Skeletal muscle satellite cell (primary cell): ENCODE measurements around the gene SLC25A31.

Experiments used
- H3K27me3 ChIP-seq: 2 replicates; pipeline ENCODE4 v1.7.0; 2013; ENCODE audit warnings: low read length; ENCODE audit not compliant: control insufficient read depth, insufficient read depth
- H3K36me3 ChIP-seq: 2 replicates; pipeline ENCODE4 v1.7.0; 2013; ENCODE audit warnings: mild to moderate bottlenecking, control low read depth, low read length; ENCODE audit not compliant: insufficient read depth
- H3K4me1 ChIP-seq: 2 replicates; pipeline ENCODE4 v1.7.0; 2013; ENCODE audit warnings: low read length; ENCODE audit not compliant: control insufficient read depth, insufficient read depth
- H3K4me2 ChIP-seq: 2 replicates; pipeline ENCODE4 v1.7.0; 2013; ENCODE audit warnings: mild to moderate bottlenecking, low read length
- H3K4me3 ChIP-seq: 2 replicates; pipeline ENCODE4 v1.7.0; 2013; ENCODE audit warnings: low read length
- H3K9ac ChIP-seq: 2 replicates; pipeline ENCODE4 v1.7.0; 2013; ENCODE audit warnings: mild to moderate bottlenecking, low read depth, low read length, moderate library complexity
- H3K9me3 ChIP-seq: replicated peaks from 2 replicates; pipeline ENCODE4 v1.7.0; 2013; ENCODE audit warnings: mild to moderate bottlenecking, control low read depth, low read length

SLC25A31 gene

GRCh38 chr4:127741247-127741646 is 11.0 kb downstream of the SLC25A31 start:
- Histone ChIP-seq H3K4me2 (no peak overlapping the region), H3K4me3 (no peak overlapping the region), H3K27me3 (no peaks in the 10 kb centered on the region), H3K9me3 (no peaks in the 10 kb centered on the region), H3K36me3 (no peaks in the 10 kb centered on the region), H3K9ac (no peak overlapping the region), H3K4me1 (no peaks in the 10 kb centered on the region)

- H3K9ac ChIP-seq: no peak overlapping the region
- no peaks in the 10 kb centered on the region for H3K36me3 ChIP-seq
- H3K9me3 ChIP-seq: no peaks in the 10 kb centered on the region
- no peaks in the 10 kb centered on the region for H3K27me3 ChIP-seq
- H3K4me3 ChIP-seq: no peak overlapping the region
- no peaks in the 10 kb centered on the region for H3K4me1 ChIP-seq
- H3K4me2 ChIP-seq: no peak overlapping the region
Observed at GRCh38 chr4:127747883-127748282, 17.7 kb downstream of the SLC25A31 start.

GRCh38 chr4:127748957-127749356 is 18.8 kb downstream of the SLC25A31 start:
- Histone ChIP-seq H3K27me3 (no peaks in the 10 kb centered on the region), H3K9ac (no peak overlapping the region), H3K4me1 (no peaks in the 10 kb centered on the region), H3K4me2 (no peak overlapping the region), H3K9me3 (no peaks in the 10 kb centered on the region), H3K36me3 (no peaks in the 10 kb centered on the region), H3K4me3 (no peak overlapping the region)

GRCh38 chr4:127756906-127757305 is 26.7 kb downstream of the SLC25A31 start:
- Histone ChIP-seq H3K4me3 (no peak overlapping the region), H3K4me2 (no peak overlapping the region), H3K27me3 (no peaks in the 10 kb centered on the region), H3K9me3 (no peaks in the 10 kb centered on the region), H3K36me3 (no peaks in the 10 kb centered on the region), H3K9ac (no peak overlapping the region), H3K4me1 (no peaks in the 10 kb centered on the region)

GRCh38 chr4:127759228-127759820 is 29.1 kb downstream of the SLC25A31 start:
- H3K27me3 ChIP-seq: no peaks in the 10 kb centered on the region
- H3K4me1 ChIP-seq: no peaks in the 10 kb centered on the region
- no peaks in the 10 kb centered on the region for H3K9me3 ChIP-seq
- H3K4me3 ChIP-seq: no peak overlapping the region
- no peak overlapping the region for H3K9ac ChIP-seq
- H3K4me2 ChIP-seq: no peak overlapping the region
- no peaks in the 10 kb centered on the region for H3K36me3 ChIP-seq

DNA sequence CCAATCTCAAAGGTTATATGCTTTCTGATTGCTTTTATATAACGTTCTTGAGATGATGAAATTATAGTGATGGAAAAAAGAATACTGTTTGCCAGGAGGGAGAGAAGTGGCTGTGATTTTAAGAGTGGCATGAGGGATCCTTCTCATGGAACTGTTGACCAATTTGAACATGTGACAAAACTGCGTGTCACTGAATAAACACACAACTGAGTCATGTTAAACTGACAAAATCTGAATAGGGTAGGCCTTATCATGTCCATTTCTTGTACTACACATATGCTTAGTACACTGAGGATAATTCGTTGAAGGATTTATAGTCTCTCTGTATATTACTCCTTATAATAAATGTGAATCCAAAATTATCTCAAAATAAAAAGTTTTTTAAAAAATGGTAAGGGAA is 29.7 kb downstream of the SLC25A31 start:
- Histone ChIP-seq H3K4me3 (no peak overlapping the region), H3K27me3 (no peaks in the 10 kb centered on the region), H3K9me3 (no peaks in the 10 kb centered on the region), H3K36me3 (no peaks in the 10 kb centered on the region), H3K9ac (no peak overlapping the region), H3K4me2 (no peak overlapping the region), H3K4me1 (no peaks in the 10 kb centered on the region)

- Histone ChIP-seq H3K9me3 (no peaks in the 10 kb centered on the region), H3K36me3 (no peaks in the 10 kb centered on the region), H3K27me3 (no peaks in the 10 kb centered on the region), H3K4me2 (no peak overlapping the region), H3K4me1 (no peaks in the 10 kb centered on the region), H3K9ac (no peak overlapping the region), H3K4me3 (no peak overlapping the region)
Observed at GRCh38 chr4:127771535-127772275, 41.5 kb downstream of the SLC25A31 start.

DNA sequence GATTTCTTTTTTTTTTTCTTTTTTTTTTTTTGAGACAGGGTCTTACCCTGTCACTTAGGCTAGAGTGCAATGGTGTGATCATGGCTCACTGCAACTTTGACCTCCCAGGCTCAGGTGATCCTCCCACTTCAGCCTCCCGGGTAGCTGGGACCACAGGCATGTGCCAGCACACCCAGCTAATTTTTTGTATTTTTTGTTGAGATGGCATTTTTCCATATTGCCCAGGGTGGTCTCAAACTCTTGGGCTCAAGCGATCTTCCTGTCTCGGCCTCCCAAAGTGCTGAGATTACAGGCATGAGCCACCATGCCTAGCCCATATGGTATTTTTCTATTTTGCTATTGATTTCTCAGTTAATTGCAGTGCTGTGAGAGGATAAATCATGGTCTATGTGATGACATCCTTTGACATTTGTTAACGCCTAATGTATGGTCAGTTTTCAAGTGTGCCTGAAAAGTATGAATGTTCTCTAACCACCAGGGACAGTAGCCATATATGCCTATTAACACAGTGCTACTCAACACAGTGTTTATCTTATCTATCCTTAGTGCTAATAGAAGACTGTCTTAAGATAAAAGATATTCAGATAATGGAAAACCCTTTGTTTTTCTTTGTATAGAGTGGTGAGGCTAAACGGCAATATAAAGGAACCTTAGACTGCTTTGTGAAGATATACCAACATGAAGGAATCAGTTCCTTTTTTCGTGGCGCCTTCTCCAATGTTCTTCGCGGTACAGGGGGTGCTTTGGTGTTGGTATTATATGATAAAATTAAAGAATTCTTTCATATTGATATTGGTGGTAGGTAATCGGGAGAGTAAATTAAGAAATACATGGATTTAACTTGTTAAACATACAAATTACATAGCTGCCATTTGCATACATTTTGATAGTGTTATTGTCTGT is 42.8 kb downstream of the SLC25A31 start:
- H3K9me3 ChIP-seq: no peaks in the 10 kb centered on the region
- no peaks in the 10 kb centered on the region for H3K4me1 ChIP-seq
- H3K36me3 ChIP-seq: no peaks in the 10 kb centered on the region
- no peak overlapping the region for H3K4me2 ChIP-seq
- no peak overlapping the region for H3K4me3 ChIP-seq
- H3K27me3 ChIP-seq: no peaks in the 10 kb centered on the region
- no peak overlapping the region for H3K9ac ChIP-seq

DNA sequence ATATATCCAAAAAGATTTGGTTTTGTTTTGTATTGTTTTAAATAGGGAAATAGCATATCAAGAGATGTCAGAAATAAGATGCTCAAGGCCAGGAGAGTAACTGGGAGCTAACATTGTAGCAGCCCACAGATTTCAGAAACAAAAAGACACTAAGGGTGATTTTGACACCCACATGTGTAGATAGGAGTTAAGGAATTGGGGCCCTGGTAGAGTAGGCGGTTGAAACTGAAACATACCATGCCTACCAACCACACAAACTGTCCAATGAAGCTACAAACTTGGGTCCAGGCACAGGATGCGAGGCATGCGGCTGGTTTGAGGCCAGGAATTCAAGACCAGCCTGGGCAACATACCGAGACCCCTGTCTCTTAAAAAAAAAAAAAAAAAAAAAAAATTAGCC is 45.6 kb downstream of the SLC25A31 start:
- H3K4me2 ChIP-seq: no peak overlapping the region
- H3K9ac ChIP-seq: no peak overlapping the region
- H3K36me3 ChIP-seq: no peaks in the 10 kb centered on the region
- no peaks in the 10 kb centered on the region for H3K27me3 ChIP-seq
- no peak overlapping the region for H3K4me3 ChIP-seq
- H3K9me3 ChIP-seq: no peaks in the 10 kb centered on the region
- H3K4me1 ChIP-seq: no peaks in the 10 kb centered on the region

- H3K27me3 ChIP-seq: peaks cover 2% of the 10 kb centered on the region
- H3K4me2 ChIP-seq: no peak overlapping the region
- no peak overlapping the region for H3K4me3 ChIP-seq
- no peaks in the 10 kb centered on the region for H3K9me3 ChIP-seq
- H3K36me3 ChIP-seq: no peaks in the 10 kb centered on the region
- H3K4me1 ChIP-seq: no peaks in the 10 kb centered on the region
- H3K9ac ChIP-seq: no peak overlapping the region
Observed at GRCh38 chr4:127776620-127777019, 46.4 kb downstream of the SLC25A31 start.

GRCh38 chr4:127777487-127777886 is 47.3 kb downstream of the SLC25A31 start:
- H3K27me3 ChIP-seq: peaks cover 2% of the 10 kb centered on the region

More at GRCh38 chr4:127777487-127777886, 47.3 kb downstream of the SLC25A31 start:
- Histone ChIP-seq H3K36me3 (no peaks in the 10 kb centered on the region), H3K4me3 (no peak overlapping the region), H3K9me3 (no peaks in the 10 kb centered on the region), H3K4me1 (no peaks in the 10 kb centered on the region), H3K9ac (no peak overlapping the region), H3K4me2 (no peak overlapping the region)
